ENCODE results near the gene CNTN4.

Gene CNTN4

DNA sequence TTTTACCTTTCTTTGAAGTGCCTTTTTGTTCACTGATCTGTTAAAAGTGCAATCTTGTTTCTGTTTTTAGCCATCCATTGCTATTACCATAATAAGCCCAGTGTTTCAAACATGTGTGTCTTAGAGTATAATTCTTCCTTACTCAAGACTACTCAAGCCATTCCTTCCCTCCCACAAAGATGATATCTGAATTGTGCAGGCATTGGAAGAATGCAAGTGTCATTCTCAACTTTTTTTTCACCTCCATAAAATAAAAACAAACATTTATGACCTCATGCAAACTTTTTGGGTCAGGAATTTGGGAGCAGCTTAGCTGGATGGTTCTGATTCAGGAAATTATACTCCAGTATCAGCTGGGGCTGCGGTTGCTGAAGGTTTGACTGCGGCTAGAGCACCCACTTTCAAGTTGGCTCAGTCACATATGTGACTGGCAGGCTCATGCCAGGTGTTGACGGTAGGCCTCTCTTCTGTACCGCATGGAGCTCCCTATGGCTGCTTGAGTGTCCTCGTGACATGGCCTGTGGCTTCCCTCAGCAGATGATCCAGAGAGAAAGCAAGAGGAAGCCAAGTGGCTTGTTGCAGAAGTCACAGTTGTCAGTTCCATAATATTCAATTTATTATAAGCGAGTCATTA, 490.8 kb downstream of the CNTN4 start:
- DNase-seq (ENCODE audit: low read depth in 2 of 2), result no peak

DNA sequence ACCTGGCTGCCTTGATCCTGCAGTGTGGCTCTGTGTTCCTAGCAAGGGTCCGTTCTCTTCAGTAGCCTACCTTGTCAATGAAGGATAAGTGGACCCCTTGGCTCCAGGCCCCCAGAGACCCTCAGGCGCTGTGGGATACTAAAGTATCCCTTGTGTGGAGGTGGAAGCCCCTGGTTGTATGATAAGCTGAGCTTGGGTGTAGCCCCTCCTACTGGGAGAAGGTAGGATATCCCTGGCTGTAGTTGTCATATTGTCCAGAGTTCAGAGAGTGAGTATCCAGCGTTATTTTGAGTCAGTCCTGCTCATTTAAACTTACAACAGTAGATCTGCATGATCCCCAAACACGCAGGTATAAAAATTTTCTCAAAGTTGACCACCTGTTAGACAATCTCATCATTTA, 496.8 kb downstream of the CNTN4 start:
- DNase-seq (ENCODE audit: low read depth in 2 of 2), result no peak

DNA sequence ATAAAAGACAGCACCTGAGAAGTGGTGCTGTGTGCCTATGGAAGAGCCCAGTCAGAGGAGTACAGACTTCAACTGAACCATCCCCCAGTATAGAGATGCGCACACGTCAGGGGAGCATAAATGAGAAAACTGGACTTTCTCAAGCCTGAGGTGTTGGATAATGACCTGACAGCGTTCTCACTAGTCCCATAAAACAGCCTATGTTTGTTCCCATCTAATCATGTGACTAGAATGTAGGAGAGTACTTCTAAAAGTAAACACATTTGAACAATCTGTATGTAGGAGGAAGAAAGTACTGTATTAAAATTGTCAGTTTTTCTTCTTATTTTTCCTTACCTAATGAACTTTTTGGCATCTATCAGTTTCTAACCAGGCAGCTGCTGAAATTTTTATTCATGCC, 498.9 kb downstream of the CNTN4 start:
- no peak for DNase-seq (ENCODE audit: low read depth in 2 of 2)

DNA sequence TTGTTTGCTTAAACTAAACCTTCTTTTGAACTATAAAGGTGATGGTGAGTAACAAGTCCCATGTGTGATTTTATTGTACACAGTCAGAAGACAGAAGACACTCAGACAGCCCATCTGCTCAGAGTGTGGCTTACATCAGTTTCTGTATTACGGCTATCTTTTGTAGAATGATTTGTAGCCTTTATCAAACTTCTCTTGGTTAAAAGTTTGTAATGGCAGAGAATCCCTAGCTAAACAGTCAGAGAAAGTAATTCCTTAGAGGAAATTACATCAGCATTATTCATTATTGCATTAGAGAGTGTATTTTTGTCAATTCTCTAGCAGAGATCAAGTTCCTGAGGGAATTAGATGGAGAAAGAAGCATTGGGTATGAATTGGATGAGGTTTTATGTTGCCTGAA, 500.8 kb downstream of the CNTN4 start:
- no peak for DNase-seq (ENCODE audit: low read depth in 2 of 2)

DNA sequence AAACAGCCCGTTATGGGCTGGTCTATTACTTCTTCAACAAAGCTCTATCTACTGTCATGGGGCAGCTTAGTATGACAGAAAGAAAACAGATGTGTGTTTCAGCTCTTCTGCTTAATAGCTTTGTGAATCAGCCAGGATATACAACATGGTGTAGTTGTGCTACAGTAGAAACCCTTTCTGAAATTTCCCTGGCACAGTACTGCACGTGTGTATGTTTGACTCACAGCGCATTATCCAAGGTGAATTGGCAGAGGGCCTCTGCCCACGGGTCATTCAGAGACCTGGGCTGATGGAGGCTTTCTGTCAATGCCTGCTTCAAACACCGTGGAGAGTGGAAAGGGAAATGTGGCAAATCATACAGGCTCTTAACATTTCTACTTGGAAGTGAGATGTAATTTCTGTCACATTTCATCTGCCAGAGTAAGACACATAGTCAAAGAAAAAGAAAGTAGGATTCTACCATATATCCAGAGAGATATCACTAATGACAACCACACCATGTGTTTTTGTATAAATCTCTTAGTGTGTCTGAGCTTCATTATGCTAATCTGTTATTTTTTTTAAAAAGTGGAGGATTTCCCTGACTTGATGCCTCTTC, 505.1 kb downstream of the CNTN4 start:
- DNase-seq (ENCODE audit: low read depth in 2 of 2), result no peak

DNA sequence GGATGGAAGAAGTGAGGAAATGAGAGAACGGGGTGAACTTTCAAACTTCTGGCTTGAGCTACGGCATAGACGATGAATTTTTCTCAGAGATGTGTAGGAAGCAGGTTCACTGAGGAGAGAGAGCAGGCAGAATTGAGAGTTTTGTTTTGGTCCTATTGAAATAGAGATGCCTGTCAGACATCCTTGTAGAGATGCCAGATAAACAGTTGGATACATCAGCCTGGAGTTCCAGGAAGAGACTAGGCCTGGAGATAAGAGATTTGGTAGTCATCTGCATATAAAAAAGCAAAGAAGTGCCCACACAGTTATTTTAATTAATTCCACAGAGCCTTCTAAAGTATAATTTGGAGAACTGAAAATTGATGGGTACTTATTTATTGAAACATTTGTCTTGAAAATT, 515.9 kb downstream of the CNTN4 start:
- no peak for DNase-seq (ENCODE audit: low read depth in 2 of 2)

DNA sequence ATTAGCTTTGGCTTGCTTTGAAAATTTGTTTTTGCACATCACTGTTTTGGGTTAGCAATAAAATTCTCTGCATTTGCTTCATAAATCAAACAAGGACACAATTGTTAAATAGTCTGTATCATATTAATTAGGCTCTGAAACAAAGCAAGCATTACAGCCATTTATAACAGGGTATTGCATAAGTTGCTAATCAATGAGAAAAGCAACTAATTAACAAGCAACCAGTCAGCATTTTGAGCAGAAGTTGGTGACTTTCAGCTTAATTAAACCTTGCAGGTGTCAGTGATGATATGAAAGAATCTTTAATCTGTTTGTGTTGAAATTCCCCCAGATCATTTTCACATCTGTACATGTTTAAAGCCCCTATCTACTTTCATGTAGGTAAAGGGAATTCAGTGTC, 516.4 kb downstream of the CNTN4 start:
- no peak for DNase-seq (ENCODE audit: low read depth in 2 of 2)

DNA sequence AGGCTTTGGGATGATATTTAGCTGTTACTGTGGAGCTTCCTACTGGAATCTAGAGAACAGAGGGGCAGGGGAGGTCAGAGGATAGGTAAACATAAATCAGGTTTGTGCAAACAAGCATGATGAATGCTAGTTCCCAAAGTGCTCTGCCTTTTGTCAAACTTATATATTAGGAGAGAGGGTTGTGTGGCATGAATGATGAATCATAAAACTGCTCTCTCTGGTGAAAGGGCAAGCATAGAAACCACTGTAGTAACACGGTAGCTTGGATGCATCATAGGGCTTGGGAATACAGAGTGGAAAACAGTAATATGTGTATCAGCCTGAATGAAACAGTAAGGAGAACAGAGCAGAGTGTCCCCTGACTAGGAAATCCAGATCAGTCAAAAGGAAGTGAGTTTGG, 524.8 kb downstream of the CNTN4 start:
- no peak for DNase-seq (ENCODE audit: low read depth in 2 of 2)

DNA sequence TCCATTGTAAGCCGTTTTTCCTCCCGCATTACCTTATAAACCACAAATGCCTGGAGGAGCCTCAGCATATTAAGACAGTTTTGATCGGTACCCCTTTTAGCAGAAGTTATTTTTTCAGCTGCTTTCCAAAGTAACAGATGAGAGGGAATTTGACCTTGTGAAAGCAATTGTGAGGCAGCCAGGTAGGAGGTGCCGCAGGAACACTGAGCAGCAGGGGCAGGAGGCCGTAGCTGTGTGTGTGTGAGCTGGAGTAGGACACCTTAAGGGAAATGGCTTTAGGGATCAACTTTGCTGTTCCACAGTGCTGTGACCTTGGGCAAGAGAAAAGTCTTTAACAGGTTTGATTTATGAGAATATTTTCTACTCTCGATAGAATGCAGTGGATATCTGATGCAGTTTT, 529.5 kb downstream of the CNTN4 start:
- no peak for DNase-seq (ENCODE audit: low read depth in 2 of 2)

DNA sequence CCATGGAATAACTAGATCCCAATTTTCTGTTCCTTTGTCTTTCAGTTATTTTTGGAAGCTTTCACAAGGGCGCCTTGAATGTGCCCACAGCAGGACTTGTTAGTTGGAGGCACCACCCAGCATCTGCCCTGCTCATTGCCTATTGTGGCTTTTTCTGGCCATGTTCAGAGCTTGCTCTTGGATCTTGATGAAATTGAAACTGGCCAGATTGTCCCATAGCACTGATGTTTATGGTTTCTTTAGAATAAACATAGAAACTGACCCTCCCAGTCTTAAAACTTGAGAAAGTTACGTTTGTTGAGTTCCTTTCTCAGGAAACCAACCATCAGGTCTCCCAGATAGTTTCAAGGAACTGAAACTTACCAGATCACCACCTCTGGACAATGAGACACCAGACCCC, 536.8 kb downstream of the CNTN4 start:
- DNase-seq (ENCODE audit: low read depth in 2 of 2), result no peak

DNA sequence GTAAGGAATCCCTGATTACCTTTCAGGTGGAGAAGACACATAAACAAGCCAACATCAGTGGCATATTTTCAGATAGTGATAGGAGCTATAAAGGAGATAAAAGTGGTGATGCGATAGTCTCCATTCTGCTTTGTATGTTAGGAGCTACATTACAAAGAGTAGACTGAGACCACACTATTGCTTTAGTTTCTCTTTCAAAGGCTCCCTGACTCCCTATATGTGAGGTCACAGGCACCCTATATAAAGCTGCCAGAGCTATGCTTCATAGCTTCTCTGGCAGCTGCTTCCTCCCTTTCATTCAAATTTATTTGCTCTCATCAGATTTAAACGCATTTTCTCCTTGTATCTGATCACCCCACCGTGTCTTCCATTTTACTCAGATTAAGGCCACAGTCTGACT, 544.9 kb downstream of the CNTN4 start:
- no peak for DNase-seq (ENCODE audit: low read depth in 2 of 2)

DNA sequence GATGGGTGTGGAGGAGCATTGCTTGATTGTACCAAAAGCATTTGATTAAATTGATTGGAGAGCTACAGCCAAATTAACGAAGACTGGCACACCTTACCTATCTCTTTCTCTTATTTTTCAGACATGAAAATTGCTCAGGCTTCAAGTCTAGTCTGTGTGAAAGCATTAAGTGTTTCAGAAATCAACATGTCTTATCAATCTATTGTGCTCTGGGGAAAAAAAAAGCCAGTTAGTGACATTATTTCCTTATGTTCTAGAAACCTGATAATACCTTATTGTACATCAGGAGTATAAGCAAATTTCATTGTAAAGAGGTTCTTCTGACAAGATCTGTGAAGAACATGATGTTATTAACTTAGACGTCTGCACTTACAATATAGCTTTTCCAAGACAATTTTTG, 546.3 kb downstream of the CNTN4 start:
- DNase-seq (ENCODE audit: low read depth in 2 of 2), result no peak

DNA sequence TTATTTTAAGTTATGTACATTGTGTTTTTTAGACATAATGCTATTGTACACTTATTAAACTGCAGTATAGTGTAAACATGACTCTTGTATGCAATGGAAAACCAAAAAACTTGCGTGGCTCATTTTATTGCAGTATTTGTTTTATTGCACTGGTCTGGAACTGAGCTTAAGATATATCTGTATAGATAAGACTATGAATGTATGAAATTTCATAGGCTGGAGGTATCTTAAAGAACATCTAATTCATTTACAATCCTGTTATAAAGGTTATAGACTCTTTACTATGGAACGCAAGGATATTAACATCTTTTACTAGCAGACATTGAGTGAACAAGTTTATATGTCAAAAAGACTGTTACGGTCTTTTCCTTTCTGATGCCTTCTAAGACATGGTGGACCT, 552.1 kb downstream of the CNTN4 start:
- no peak for DNase-seq (ENCODE audit: low read depth in 2 of 2)

DNA sequence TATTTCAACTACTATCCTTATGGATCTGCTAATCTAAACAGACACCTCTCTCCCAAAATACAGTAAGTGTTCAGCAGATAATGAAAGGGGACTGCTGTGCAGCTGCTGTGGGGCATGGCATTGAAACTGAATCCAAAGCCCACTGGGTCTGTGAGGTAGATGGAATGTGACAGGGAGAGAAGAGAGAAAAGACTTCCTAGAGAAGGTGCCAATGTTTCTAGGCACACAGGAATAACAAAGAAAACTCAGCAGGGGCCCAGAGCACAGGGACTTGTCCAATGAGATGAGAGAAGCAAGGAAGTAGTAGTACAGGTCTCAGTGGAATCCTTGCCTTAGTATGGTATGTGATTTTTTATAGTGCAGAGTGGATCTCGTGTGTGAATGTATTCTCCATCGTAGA, 553.7 kb downstream of the CNTN4 start:
- no peak for DNase-seq (ENCODE audit: low read depth in 2 of 2)

DNA sequence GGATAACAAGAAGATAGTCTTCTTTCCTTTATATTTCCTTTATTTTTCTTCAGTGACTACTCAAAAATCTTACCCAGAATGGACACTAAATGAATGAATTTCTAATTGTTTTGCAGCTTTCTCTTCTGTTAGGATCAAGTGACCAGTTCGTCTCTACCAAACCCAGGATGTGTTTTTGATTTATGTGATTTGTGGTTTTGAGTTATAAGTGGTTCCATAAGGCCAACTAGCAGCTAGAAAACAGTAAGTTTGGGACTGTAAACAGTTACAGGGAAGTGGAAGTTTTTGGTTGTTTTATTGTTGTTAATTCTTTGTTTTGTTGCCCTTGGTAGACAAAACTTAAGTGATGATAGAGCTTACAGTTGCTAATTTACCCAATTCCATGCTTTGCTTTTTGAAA, 555.0 kb downstream of the CNTN4 start:
- no peak for DNase-seq (ENCODE audit: low read depth in 2 of 2)

DNA sequence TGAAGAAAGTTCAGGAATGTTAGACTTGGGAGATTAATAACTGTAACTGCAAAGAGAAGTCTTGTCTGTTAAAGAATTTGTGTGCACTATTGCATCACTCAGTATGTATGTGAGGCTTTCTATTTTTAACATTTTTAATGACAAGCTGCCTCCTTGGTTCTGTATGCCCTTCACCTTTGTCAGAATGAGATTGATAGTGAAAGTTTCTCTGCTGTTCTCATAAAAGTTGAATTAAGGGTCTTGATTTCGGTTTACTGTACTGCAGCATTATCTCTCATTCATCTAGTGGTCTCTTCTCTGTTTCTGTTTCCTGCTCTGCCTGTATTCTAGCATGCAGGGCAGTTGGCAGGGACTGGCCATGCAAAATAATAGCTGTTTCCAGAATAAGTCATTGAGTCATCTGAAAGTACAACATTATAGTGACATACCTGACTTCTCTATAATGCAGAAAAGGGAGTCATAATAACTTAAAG, 556.6 kb downstream of the CNTN4 start:
- no peak for DNase-seq (ENCODE audit: low read depth in 2 of 2)

DNA sequence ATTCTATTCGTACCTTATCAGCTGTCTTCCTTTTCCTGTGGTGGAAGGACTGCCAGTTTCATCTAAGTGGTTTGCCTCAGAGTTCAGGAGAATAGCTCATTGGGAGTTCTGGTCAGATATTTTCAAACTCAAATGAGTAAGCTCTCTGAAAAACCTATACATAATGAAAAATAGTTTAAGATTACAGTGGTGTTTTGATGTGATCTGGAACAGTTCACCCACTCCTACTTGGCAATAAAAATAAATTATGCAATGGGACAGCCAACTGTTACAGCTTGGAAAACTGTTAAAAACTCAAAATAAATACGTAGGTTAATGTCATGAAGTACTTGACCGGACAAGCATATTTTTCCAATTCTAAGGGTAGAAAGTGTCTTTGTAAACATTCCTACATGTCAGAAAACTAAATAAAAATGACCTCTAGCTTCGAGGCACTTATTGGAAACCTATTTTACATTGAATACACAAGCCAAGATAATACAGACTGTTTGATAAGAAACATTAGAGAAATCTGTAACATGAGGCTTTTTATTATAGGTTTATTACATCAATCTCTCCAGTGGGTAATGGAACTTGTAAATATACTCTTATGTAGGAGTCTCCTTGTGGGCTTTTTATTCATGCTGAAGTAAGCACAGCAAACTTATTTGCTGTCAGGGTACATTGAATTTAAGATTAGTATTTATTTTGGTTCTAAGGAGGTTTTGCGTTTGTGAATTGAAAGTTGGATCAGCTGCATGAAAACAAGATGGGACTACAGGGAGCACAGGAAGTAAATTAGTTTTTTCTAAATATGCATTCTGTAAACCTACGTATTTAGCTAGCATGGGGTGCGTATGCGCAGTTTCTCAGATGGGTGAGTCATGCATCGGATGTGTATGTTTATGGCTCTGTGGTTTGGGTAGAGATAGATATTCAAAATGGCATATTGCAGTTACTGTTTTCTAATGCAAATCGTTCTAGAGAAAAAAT, 558.4 kb downstream of the CNTN4 start:
- no peak for DNase-seq (ENCODE audit: low read depth in 2 of 2)

DNA sequence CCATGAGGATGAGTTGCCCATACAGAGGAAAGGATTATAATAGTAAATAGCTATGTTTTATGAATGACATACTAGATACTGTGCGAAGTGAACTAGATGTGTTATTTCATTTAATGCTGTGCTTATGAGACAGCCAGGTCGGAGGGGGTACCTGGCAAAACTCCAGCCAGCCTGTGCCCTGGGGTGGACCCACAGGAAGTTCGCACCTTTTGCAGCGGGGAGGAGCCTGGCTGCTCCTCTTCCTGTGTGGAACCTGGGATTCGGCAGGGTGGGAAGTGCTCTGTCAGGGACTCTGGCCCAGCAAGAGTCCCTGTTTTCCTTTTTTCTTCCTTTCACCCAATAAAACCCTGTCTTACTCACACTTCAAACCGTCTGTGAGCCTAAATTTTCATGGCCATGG, 559.3 kb downstream of the CNTN4 start:
- DNase-seq (ENCODE audit: low read depth in 2 of 2), result no peak

DNA sequence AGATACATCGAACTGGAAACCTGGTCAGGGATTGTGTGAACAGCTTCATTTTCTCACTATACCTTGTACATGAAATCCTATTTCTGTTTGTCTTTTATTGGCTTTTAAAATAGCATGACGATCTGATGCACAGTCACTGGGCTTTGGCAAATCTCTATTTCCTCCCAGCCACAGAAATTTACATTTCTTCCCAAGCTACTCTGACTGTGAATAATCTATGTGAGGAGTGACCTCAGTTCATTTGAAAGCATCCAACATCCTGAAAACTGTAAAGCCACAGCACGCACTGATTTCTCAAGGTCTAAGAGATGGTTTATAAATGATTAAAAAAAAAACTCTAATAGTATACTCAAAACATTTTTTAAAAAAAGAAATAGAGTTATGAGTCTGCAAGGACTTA, 561.2 kb downstream of the CNTN4 start:
- DNase-seq (ENCODE audit: low read depth in 2 of 2), result no peak

DNA sequence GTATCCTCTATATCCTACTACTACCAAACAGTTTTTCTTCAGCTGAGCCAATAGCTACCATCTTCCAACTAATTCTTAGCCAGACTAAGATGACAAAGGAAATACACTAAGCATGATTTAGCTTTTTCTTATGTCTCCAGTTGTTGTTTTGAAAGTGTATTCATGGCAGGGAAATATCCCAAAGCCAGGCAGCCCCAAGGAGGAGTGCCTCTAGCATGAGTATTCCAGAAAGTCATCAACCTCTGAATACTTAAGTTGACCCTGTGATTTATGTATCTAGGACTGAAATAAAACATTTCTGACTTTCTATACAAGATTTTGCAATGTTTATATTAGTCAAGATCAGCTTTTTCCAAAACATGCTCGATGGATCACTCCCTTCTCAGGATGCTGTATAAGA, 562.4 kb downstream of the CNTN4 start:
- no peak for DNase-seq (ENCODE audit: low read depth in 2 of 2)

DNA sequence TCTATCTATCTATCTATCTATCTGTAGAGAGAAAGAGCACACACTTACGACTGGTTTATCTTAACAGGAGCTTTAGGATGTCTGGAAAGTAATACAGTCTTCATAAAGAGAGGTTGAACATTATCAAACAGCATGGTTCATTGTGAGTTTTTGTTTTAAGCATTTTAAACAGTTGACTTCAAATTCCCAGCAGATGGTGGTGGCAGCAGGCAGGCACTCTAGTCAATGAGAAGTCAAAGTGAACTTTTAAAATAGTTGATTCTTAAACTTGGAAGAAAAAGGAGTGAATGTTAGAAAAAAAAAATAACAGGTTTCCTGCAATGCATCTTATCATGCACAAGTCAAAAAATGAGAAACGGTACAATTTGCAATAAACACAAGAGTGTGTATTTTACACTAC, 578.8 kb downstream of the CNTN4 start:
- no peak for DNase-seq (ENCODE audit: low read depth in 2 of 2)

DNA sequence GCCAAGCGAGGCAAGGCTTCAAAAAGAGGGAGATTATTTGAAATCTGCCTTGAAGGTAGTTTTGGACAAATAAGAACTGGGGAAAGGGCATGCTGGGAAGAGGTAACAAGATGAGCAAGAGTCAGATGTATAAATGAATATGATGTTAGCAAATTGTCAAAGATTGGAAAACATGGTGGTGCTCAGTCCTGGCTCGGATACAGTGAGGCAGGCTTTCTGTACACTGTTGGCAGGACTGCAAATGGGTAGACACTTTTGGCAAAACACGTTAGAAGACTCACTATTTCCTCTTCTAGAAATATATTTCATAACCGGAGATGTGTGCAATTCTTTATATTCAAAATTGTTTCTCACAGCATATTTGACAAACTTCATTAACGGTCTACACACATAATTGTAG, 581.6 kb downstream of the CNTN4 start:
- no peak for DNase-seq (ENCODE audit: low read depth in 2 of 2)

DNA sequence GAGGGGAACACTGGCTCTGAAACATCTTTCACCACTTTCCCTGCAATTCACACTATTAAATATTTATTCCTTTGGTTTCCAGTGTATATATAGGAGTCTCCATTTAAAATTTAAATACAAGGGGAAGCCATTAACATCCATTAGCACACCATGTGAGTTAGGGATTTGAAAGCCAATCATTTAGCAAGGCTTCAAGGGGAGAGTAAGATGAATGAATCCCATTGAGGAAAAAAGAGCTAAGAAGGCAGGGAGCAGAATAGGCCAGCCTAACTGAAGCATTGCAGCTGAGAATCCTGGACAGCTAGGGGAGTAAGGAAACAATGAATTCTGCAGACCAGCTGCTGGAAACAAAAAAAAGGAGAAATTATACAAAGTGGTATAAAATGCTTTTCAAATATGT, 585.4 kb downstream of the CNTN4 start:
- DNase-seq (ENCODE audit: low read depth in 2 of 2), result no peak
